Nucleus accumbens (tissue), 56 donors: ENCODE measurements around the gene CPZ.
"Not testable (repeated sequence)": the region's sequence is repeated elsewhere in the genome, so short reads cannot be mapped to it uniquely, and the experiment has no call there.

ENCODE experiments used
- DNase-seq, 56 donors: peaks; one replicate each; lab custom pipeline; 2025; lab: John Stamatoyannopoulos, UW

The CPZ gene

DNA sequence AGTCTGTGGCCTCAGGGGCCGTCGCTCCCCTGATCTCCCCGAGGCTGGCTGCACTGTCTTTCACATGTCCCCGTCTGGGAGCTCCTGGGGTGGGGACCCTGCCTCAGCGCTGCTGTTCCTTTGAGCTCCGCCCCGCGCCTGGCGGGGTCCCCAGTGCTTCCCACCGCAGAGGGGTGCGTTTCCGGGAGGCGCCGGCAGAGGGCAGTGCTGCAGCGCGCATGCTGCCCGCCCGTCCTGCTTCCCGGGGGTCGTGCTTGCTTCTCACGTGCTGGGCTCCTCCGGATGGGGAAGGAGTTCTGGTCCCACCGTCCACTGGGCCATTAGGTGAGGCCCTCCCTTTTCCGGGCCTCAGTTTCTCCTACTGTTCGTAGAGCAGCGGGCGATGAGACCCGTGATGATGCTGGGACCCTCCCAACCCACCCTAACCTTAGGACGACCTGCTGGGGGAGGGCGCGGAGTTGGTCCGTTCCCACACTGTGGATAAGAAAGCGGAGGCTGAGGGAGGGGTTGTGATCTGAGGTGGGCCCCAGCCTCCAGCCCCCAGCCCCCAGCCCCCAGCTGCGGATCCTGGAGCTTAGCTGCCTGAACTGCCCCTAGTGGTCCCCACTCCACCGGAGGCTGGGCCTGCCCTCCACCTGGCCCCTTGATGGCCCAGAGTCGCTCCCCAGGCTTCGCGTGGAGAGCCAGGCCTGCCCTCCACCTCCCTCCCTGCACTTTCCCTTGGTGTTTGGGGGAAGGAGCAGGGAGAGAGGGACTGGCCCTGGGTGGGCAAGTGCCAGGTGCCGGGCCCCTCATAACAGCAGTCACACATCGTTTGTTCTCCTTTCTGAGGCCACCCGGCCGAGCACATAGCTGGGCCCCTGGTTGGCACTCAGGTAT is 15.3 kb downstream of the CPZ start:
- DNase-seq: peak in 11 of 56 donors; percentile 2 to 50 (median 16)

DNA sequence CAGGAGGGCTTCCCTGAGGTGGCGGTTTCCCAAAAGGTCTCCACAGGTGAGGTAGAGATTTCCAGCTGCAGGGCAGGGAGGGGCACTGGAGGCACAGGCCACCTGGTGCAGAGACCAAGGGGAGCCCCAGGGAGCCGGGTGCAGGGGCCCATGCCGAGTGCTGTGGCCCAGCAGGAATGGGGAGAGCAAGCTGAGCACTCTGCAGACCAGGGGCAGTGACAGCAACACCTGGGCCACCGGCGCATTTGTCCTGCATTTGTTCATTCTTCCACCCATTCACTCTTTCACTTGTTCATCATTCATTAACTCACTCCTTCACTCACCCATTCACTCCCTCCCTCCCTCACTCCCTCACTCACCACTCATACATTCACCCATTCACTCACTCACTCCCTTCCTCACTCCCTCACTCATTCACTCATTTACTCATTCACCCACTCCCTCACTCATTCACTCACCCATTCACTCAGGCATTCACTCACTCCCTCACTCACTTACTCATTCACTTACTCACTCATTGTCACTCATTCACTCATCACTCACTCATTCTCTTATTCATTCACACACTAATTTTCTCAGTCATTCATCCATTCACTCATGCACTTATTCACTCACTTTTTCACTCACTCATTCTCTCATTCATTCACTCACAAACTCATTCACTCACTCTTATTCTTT is 16.3 kb downstream of the CPZ start:
- DNase-seq: no peak

DNA sequence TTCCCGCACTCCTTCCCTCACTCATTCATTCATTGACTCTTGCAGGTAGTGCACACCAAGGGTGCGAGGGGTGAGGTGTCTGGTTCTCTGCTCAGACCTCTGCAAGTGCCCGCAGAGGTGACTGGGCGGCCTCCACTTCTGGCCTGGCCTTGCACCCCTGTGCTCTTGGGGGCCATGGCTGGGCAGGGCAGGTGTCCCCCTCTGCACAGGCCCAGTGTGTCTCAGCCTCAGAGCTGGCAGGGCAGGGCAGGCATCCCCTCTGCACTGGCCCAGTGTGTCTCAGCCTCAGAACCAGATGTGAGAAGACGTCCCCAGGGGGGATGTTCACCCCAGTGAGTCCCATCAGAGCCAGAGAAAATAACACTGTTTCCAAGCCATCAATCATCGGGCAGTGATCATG is 16.8 kb downstream of the CPZ start:
- no peak for DNase-seq

DNA sequence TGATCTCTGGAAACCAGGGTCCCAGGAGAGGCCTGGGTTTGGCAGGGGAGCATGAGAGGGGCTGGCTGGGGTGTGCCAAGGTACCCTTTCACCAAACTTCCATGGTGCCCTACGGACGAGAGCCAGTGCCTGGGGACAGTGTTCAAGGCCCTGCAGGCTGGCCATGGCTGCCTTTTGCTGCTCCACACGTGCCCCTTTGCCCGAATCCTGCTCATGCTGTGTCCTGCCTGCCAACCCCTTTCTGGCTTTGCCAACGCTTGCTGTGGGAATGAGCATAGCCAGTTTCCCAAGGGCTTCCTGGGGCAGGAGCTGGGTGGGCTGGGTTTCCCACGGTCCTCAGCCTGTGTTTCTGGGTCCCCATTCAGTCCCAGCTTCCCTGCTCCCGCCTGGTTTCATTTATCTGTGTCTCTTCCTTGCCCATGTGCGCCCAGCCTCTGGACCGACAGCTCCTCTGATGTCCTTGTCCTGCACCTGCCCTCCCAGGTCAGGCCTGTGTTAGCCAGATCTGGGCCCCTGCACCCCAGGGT is 17.3 kb downstream of the CPZ start:
- no peak for DNase-seq

DNA sequence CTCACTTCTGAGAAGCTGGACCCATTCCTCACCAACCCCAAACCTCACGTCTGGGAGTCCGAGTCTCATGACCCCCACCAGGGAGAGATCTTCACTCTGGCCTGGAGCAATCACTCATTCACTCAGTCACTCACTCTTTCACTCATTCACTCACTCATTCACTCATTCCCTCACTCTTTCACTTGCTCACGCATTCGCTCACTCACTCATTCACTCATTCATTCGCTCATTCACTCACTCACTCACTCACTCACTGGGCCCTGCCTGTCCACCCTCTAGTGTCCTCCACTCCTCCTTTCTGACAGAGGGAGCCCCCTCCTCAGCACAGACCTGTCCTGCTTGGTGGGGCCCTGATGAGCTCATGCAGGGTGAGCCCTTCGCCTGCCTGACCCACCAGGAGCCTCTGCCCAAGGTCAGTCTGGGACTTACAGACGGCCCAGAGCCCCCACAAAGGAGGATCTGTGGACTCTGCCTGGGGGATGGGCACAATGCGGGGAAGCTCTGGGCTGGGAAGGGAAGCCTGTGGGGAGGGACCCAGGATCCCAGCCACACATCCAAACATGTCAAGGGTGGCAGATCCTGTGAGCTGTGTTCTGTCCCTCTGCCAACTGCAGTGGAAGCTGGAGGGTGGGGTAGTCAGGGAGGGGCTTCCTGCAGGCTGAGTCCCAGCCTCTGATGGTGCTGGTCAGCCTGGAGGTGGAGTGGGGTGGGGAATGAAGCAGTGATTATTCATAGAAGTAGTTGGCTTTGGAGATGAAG is 18.5 kb downstream of the CPZ start:
- no peak for DNase-seq

DNA sequence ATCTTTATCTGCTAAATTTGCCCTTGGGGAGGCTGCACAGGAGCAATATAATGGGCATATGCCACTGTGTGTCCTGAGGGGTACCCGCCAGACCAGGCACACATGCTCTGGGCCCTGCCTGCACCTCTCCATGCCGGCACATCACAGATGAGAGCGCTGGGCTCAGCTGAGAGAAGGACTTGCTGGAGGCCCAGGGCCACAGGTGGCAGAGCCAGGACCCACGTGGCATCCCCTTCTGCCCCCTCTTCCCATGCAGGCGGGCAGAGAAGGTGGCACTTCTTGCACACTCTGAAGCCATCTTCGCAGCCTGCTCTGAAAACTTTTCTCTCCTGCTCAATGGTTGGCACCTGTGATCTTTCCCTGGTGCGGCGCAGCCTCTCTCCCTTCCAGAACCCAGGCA is 20.1 kb downstream of the CPZ start:
- DNase-seq: no peak

DNA sequence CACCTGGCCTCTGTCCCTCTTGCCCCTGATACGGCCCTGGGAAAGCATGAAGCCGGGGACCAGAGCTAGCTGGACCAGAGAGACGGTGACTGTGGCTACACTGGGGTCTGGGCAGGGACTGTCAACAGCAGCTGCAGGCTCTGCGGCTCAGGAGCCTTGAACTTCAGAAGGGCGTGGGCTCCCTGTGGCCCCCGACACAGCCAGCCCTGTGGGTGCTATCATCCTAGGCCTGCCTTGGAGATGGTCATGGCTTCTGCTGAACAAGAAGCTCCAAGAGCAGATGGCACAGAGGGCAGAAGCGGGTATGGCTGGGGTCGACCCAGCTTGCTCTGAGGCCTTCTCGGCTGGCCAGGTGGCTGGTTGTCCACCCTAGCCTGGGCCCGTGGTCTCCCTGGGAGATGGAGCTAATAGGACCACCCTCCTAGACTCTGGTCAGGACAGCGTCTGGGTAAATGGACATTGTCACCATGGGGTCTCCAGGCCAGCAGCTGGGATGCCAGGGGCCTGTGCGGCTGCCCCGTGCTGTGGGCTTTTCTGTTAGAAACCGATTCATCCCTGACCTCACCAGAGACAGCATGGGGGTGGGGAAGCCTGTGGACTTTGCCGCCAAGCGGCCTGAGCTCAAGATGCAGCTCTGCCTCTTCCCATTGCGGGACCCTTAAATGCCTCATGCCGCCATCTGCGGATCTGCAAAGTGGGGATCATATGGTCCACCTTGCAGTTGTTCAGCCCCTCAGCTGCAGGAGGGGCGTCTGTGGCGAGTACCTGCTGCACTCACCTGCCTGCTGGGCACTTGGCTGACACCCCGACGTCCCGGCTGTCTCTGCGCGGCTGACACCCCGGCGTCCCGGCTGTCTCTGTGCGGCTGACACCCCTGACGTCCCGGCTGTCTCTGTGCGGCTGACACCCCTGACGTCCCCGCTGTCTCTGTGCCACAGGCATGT is 21.1 kb downstream of the CPZ start:
- no peak for DNase-seq

DNA sequence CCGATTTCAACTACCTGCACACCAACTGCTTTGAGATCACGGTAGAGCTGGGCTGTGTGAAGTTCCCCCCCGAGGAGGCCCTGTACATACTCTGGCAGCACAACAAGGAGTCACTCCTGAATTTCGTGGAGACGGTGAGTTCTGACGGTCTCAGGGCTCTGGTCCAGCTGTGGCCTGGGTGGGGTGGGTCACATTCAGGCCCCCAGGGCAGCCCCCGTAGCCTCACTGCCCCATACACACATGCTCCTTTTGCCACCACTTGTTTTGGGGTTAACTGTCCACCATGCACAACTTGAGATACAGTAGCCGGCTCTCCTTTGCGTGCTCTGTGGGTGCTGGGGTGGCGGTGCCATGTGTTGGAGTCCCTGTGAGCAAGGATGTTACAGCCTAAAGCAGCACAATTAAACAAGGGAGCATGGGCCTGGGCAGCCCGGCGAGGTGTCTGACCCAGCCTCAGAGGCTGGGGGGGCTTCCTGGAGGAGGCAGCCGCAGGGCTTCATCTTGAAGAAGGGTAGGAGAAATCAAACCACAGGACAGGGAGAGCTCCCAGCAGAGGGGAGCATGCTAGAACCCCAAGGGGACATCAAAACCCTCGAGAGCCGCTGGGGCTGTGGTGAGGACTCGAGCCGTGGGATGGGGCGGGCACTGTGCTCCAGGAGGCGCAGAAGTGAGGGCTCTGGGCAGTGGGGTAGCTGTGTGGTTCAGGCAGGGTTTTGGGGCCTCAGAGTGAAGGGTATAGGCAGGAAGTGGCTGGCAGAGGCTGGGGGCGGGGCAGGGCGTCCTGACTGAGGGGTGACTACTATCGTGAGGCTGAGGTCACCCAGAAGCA is 22.0 kb downstream of the CPZ start:
- DNase-seq: no peak

DNA sequence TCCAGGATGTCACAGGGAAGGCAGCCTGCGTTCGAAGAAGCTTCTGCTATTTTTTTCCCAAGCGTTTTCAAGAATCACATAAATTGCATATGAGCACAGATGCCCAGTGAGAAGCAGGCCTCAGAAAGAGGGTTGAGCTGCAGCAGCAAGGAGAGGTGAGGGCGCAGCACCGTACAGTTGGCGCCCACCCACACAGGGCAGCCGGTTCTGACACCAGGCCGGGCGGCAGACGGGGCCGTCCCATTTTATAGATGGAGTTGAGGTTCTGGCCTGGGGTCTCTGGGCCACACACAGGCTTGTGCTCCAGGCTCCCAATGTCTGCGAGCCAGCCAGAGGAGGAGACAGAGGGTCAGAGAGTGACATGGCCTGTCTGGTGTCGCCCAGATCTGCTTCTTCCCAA is 22.8 kb downstream of the CPZ start:
- DNase-seq: no peak

DNA sequence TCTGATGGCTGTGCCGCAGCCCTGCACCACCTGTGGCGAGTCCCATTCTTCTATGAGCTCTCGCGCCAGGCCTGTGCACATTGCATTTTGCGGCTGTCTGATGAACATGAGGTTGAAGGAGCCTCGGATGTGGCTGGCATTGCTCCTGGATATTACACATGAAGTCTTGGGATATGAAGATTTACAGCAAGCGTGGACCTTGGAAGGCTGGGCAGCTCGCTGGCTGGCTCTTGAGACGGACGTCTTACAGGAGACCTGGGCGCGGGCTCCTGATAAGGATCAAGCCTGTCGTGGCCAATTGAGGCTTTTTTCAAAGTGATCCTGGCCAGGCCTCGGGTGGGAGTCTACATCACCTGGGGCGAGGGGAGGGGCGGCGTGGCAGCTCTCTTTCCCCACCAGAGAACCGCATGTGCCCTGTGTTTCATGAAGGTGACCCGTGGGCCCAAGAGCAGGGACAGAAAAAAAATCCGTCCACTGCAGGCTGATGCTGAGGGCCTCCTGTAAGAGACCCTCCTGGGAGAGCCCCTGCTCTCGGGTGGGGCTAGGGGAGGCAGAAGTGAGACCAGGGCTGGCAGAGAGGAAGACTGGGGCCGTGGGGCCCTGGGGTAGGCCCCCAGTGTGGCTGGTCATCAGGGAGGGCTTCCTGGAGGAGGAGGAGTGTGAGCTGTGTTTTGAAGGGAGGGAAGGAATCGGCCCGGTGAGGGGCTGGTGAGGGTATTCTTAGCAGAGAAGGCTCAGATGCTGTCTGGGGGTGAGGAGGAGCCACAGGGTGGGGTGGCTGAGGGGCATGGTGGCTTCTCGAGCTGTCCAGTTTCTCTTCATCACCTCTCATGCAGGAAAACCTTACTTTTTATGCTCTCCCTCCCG is 23.6 kb downstream of the CPZ start:
- DNase-seq: no peak

DNA sequence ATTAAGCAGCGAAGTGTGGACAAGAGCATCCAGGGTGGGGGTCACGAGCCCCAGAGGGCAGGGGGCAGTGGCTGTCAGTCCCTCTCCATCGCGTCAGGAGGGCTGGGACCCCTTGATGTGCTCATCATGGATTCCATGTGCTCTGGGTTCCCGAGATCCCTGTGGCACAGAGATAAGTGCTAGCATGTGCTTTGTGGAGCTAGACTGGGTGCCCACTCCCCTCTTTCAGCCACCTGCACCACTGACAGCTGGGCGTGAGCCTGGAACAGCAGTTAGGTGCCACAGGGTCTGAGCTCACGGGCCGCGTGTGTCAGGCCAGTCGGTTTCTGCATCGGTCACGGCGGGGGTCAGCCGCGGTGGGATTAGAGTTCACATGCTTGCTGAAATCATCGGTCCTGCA is 24.3 kb downstream of the CPZ start:
- no peak for DNase-seq

DNA sequence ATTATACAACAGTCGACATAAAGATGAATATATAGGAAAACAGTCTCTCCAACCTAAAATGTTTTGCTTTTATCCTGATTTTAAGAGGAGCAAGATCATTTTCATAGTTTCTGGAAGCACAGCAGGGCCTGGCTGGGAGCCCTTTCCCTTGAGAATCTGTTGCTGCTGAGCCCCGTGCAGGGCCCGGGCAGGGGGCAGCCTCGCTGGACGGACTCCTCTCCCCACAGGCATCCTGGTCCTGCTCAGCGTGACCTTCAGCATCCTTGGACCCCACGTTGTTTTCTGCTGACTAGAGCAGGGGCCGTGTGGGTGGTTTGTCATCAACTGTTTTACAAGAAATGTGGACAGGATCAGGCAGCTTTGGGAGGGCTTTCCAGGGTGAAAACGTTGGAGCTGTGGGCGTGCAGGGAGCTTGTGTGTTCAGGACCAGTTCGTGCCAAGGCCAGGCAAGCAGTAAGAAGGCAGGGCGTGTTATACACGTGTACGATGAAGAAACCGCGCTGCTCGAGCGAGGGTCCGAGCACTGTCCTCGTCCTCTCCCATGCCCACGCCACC is 25.0 kb downstream of the CPZ start:
- DNase-seq: no peak

DNA sequence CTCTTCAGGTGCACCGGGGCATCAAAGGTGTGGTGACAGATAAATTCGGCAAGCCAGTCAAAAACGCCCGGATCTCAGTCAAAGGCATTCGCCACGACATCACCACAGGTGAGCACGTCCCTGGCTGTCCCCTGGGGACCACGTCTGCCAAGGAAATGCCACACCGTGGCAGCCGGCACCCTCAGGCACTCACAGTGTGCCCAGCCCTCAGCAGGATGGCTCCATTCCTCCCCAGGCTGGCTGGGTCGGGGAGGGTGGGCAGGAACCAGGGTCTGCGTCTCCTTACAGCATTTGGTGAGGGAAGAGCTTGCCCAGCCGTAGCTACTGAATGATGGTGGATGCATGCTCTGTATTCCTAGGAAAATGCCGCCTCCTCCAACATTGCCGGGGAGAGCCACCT is 25.9 kb downstream of the CPZ start:
- no peak for DNase-seq

DNA sequence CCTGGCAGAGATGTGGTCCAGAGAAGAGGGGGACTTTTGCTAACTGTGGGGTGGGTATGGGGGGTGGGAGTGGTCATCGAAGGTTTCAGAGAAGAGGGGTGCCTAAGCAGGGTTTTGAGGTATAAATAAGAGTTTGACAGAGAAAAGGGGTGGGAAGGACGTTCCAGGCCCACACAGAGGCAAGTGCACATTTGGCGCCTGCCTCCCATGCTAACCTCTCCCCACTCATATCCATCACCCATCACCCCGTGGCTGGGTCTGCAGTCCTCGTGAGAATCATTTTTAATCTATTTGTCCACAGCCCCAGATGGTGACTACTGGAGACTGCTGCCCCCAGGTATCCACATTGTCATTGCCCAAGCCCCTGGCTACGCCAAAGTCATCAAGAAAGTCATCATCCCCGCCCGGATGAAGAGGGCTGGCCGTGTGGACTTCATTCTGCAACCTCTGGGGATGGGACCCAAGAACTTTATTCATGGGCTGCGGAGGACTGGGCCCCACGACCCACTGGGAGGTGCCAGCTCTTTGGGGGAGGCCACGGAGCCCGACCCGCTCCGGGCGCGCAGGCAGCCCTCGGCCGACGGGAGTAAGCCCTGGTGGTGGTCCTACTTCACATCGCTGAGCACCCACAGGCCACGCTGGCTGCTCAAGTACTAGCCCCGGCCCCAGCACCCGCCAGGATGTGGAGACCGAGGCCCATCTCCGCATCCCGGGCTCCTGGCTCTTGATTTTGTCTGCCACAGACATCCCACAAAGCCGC is 26.6 kb downstream of the CPZ start:
- DNase-seq: no peak

DNA sequence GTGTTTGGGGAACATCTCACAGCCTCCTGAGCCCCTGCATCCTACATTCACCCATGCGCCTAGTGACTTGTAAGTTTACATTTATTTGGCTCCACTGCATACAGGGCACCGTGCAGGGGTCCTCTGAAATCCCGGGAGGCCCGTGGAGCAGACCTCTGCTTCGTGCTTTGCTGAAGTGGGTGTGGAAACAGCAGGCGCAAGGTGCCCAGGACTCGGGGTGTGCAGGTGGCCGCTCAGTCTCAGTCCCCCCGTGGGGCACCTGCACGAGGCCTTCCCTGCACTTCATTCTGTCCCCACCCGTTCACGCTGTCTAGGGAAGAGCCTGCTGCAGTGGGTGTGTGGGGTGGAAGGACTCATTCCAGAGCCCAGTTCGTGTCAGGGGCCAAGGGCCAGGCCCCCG is 28.6 kb downstream of the CPZ start:
- DNase-seq: peak in 3 of 56 donors; percentile 6 to 20 (median 9)

DNA sequence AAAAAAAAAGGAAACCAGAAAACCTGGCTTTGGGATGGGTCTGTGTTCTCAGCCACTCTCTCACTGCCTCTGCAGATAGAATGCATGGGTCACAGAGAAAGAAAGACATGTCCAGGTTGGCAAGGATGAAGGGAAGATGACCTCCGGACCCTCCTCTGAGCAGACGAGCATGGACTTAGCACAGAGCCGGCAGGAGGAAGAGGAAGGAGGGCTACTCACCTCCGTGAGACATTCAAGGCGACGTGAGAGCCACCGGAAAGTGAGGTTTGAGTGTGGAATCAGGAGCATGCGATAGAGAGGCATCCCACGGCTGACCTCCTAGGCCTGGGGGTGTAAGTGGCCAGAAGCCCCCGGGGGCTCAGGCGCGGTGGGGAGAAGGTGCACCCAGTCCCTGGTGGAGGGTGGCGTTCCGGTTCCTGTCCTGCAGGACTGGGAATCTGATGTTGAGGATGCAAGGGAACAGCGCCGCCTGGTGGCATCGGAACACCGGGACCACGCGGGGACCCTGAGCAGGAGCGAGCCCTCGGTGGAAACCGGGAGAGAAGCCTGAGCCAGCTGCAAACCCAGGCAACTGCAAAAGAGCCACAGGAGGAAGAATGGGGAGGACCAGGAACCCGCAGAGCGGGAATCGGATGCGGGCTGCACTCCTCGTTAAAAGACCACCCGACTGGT is 32.2 kb downstream of the CPZ start:
- DNase-seq: not testable (repeated sequence)
